Vagina (tissue), 2 donors: ENCODE results near the gene SNTA1.

Experiments
- CTCF ChIP-seq, 3 experiments: fragments of 450-650 bp in 2 of 3; fragments of 200-600 bp in 1 of 3; sonication (generic) in 1 of 3; IDR thresholded peaks; one replicate each; pipeline ENCODE4 v1.5.1; 2017 to 2019; ENCODE audit warnings: antibody characterized with exemption in 3 of 3, mild to moderate bottlenecking in 2 of 3, moderate library complexity in 2 of 3
- POLR2A ChIP-seq, 2 donors: fragments of 450-650 bp; IDR thresholded peaks; one replicate each; pipeline ENCODE4 v1.6.1; 2017; ENCODE audit warnings: antibody characterized with exemption in 2 of 2, mild to moderate bottlenecking in 2 of 2, moderate library complexity in 2 of 2

GRCh38 chr20:33411711-33412483 lies 31.7 kb downstream of the SNTA1 start:
- TF ChIP-seq POLR2A (IDR thresholded peaks at IDR 0.05) (no peak), CTCF (IDR thresholded peaks at IDR 0.05) (no peak)
